Measurements from ENCODE around the gene SETD2. TPM values are rescaled to one million over a fixed set of nuclear protein-coding genes. Genes with fewer than 3 reads are reported as not detected.

Gene SETD2
- total and polyA plus RNA-seq, 2 donors (not counting 1 experiment from before 2014, with no cell fraction given), result 22.6 to 91.4 TPM

DNA sequence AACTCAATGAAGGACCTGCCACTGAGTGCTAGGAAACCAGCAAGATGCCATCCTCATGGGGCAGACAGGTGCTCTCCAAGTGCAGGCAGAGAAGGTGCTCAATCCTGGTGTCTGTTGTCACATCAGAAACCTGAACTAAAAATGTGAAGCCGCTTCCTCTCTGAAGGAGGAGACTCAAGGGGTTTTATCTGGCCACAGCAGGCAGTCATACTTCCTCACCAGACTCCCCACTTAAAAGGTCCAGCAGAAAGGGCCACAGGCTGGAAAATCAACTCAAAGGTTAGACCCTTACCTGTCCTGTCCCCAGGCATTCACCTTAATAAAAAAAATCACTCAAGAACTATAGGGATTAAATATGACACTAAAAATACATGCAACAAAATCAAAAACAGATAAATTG, 192.2 kb downstream of the SETD2 start:
- POLR2A ChIA-PET, result no interaction called here
- H3K27ac ChIP-seq (ENCODE audit: low read length in 2 of 2), result peak overlapping the region in 1 of 2 donors; percentile 77
- CTCF ChIA-PET, result no interaction called here
- peaks cover 0 to 16% of the 10 kb centered on the region in 2 experiments for H3K36me3 ChIP-seq (replicated peaks in 1 of 2; ENCODE audit: control extremely low read depth in 1 of 2, control insufficient read depth in 1 of 2, extremely low read depth in 1 of 2, insufficient read depth in 2 of 2, low read length in 1 of 2)
- no peaks in the 10 kb centered on the region for H3K27me3 ChIP-seq (replicated peaks in 1 of 4; ENCODE audit: control extremely low read depth in 1 of 4, control insufficient read depth in 3 of 4, insufficient read depth in 4 of 4, low read length in 3 of 4)
- H2AFZ ChIP-seq (ENCODE audit: insufficient read depth, low read depth, low read length, poor library complexity, severe bottlenecking), result no peak overlapping the region
- no peaks in the 10 kb centered on the region for H3K9me3 ChIP-seq (ENCODE audit: control extremely low read depth in 1 of 3, control insufficient read depth in 2 of 3, insufficient read depth in 1 of 3, low read length in 2 of 3)
- DNase-seq (no peak), ATAC-seq (ENCODE audit: low read depth) (no peak)
- H4K20me1 ChIP-seq (ENCODE audit: control insufficient read depth, insufficient read depth, low read length, poor library complexity, severe bottlenecking), result peaks cover 95% of the 10 kb centered on the region
- H3K4me3 Mint-ChIP-seq, result peak overlapping the region; percentile 80
- peaks cover 84 to 94% of the 10 kb centered on the region in 2 donors for H3K4me1 ChIP-seq (ENCODE audit: control insufficient read depth in 2 of 2, insufficient read depth in 2 of 2, low read length in 2 of 2)
- H3K27ac Mint-ChIP-seq, result peak overlapping the region; percentile 90
- H3K9ac ChIP-seq (ENCODE audit: low read length), result peak overlapping the region; percentile 36
- peak overlapping the region; percentile 72 for H3K4me2 ChIP-seq (replicated peaks; ENCODE audit: low read depth, low read length, poor library complexity, severe bottlenecking)
- H3K27me3 Mint-ChIP-seq, result no peaks in the 10 kb centered on the region
- H3K4me1 Mint-ChIP-seq, result peaks cover 82% of the 10 kb centered on the region
- peak overlapping the region in 3 of 5 experiments; percentile 0 to 28 (median 9) for H3K4me3 ChIP-seq (ENCODE audit: control extremely low read depth in 1 of 5, extremely low read depth in 1 of 5, insufficient read depth in 1 of 5, low read depth in 2 of 5, low read length in 4 of 5)
- no peaks in the 10 kb centered on the region for H3K9me3 Mint-ChIP-seq (ENCODE audit: insufficient read depth)
- H3K79me2 ChIP-seq (ENCODE audit: control insufficient read depth, insufficient read depth, low read length), result peaks cover 97% of the 10 kb centered on the region
- WGBS (ENCODE audit: insufficient coverage), result no CpG with 5 or more reads among the region's 1 CpG
- TF ChIP-seq CTCF (IDR thresholded peaks at IDR 0.05) (no peak), EZH2 (IDR thresholded peaks at IDR 0.05; ENCODE audit: borderline replicate concordance, insufficient read depth, low read depth, low read length, poor library complexity, severe bottlenecking) (no peak)
- intact Hi-C loops (cut with micrococcal nuclease), result no loop called here

DNA sequence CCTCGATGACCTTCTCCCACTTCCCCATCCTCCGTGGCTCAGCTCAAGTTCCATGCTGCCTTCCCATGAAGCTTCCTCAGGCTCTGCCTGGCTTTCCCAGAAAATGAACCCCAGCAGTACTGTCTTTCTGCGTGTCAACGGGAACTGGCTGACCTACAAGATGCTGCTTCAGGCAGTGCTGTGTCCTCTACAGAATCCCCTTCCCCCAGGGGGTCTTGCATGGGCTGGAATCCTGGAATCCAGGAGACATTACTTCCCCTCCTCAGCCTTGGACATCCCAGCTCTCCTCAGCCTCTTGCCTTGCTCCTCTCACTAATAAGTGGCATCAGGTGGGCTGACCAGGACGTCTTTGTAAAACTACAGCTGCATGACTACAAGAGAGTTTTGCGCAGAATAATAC, 192.8 kb downstream of the SETD2 start:
- Histone ChIP-seq H3K4me3 (ENCODE audit: control extremely low read depth in 1 of 5, extremely low read depth in 1 of 5, insufficient read depth in 1 of 5, low read depth in 2 of 5, low read length in 4 of 5) (peak overlapping the region in 3 of 5 experiments; percentile 0 to 28 (median 9)), H2AFZ (ENCODE audit: insufficient read depth, low read depth, low read length, poor library complexity, severe bottlenecking) (no peak overlapping the region), H3K4me2 (replicated peaks; ENCODE audit: low read depth, low read length, poor library complexity, severe bottlenecking) (peak overlapping the region; percentile 72), H3K27me3 (replicated peaks in 1 of 4; ENCODE audit: control extremely low read depth in 1 of 4, control insufficient read depth in 3 of 4, insufficient read depth in 4 of 4, low read length in 3 of 4) (no peaks in the 10 kb centered on the region), H3K36me3 (replicated peaks in 1 of 2; ENCODE audit: control extremely low read depth in 1 of 2, control insufficient read depth in 1 of 2, extremely low read depth in 1 of 2, insufficient read depth in 2 of 2, low read length in 1 of 2) (peaks cover 0 to 16% of the 10 kb centered on the region in 2 experiments), H3K4me1 (ENCODE audit: control insufficient read depth in 2 of 2, insufficient read depth in 2 of 2, low read length in 2 of 2) (peaks cover 90 to 99% of the 10 kb centered on the region in 2 donors), H4K20me1 (ENCODE audit: control insufficient read depth, insufficient read depth, low read length, poor library complexity, severe bottlenecking) (peaks cover 99% of the 10 kb centered on the region), H3K9ac (ENCODE audit: low read length) (peak overlapping the region; percentile 36), H3K9me3 (ENCODE audit: control extremely low read depth in 1 of 3, control insufficient read depth in 2 of 3, insufficient read depth in 1 of 3, low read length in 2 of 3) (no peaks in the 10 kb centered on the region), H3K79me2 (ENCODE audit: control insufficient read depth, insufficient read depth, low read length) (peaks cover 99% of the 10 kb centered on the region), H3K27ac (ENCODE audit: low read length in 2 of 2) (peak overlapping the region in 1 of 2 donors; percentile 77)
- Mint-ChIP-seq H3K27ac (peak overlapping the region; percentile 90), H3K4me3 (peak overlapping the region; percentile 80), H3K9me3 (ENCODE audit: insufficient read depth) (no peaks in the 10 kb centered on the region), H3K4me1 (peaks cover 82% of the 10 kb centered on the region), H3K27me3 (no peaks in the 10 kb centered on the region)
- DNase-seq, result no peak
- ChIA-PET POLR2A (no interaction called here), CTCF (no interaction called here)
- intact Hi-C loops (cut with micrococcal nuclease), result no loop called here
- TF ChIP-seq CTCF (IDR thresholded peaks at IDR 0.05), result no peak
- no peak for TF ChIP-seq EZH2 (IDR thresholded peaks at IDR 0.05; ENCODE audit: borderline replicate concordance, insufficient read depth, low read depth, low read length, poor library complexity, severe bottlenecking)
- no peak for ATAC-seq (ENCODE audit: low read depth)
- WGBS (ENCODE audit: insufficient coverage), result 47% methylated on average over 5 of the region's 6 CpGs

Measured in B cell (primary cell).